ENCODE data around the gene BCAN.
A peak's percentile ranks its signal among the peaks of the same experiment; 100 is the strongest.
"Not testable (repeated sequence)": the region's sequence is repeated elsewhere in the genome, so short reads cannot be mapped to it uniquely, and the experiment has no call there.

The BCAN gene

GRCh38 chr1:156641761-156642264 lies at the start of gene BCAN:
Gene BCAN (plus strand): TSS chr1:156642117. CDS start chr1:156646055, 3,938 bp downstream.
- no peak for DNase-seq

GRCh38 chr1:156592158-156592909 lies 49.6 kb upstream of the BCAN start:
- DNase-seq = no peak

GRCh38 chr1:156592910-156593660 lies 48.8 kb upstream of the BCAN start:
- no peak for DNase-seq

GRCh38 chr1:156593661-156593989 lies 48.3 kb upstream of the BCAN start:
- DNase-seq = no peak

GRCh38 chr1:156594190-156594589 lies 47.7 kb upstream of the BCAN start:
- no peak for DNase-seq

GRCh38 chr1:156595016-156595415 lies 46.9 kb upstream of the BCAN start:
- no peak for DNase-seq

- no peak for DNase-seq
Measured at GRCh38 chr1:156596426-156596825, 45.5 kb upstream of the BCAN start.

GRCh38 chr1:156598125-156598524 lies 43.8 kb upstream of the BCAN start:
- no peak for DNase-seq

- no peak for DNase-seq
Measured at GRCh38 chr1:156598731-156599432, 43.0 kb upstream of the BCAN start.

- DNase-seq = no peak
Measured at GRCh38 chr1:156599811-156600210, 42.1 kb upstream of the BCAN start.

- DNase-seq = no peak
Measured at GRCh38 chr1:156600733-156601121, 41.2 kb upstream of the BCAN start.

- DNase-seq = peak; percentile 51
Measured at GRCh38 chr1:156601122-156601830, 40.6 kb upstream of the BCAN start, which contains the start of gene GPATCH4. Gene GPATCH4 (minus strand): TSS chr1:156601479.

GRCh38 chr1:156601892-156602291 lies 40.0 kb upstream of the BCAN start:
- no peak for DNase-seq

GRCh38 chr1:156602557-156602993 lies 39.3 kb upstream of the BCAN start:
- no peak for DNase-seq

GRCh38 chr1:156607344-156607743 lies 34.6 kb upstream of the BCAN start:
- not testable (repeated sequence) for DNase-seq

- no peak for DNase-seq
Measured at GRCh38 chr1:156608036-156608674, 33.8 kb upstream of the BCAN start.

GRCh38 chr1:156608981-156609380 lies 32.9 kb upstream of the BCAN start:
- DNase-seq = no peak

- not testable (repeated sequence) for DNase-seq
Measured at GRCh38 chr1:156610072-156610471, 31.8 kb upstream of the BCAN start.

- no peak for DNase-seq
Measured at GRCh38 chr1:156612666-156613065, 29.3 kb upstream of the BCAN start.

- no peak for DNase-seq
Measured at GRCh38 chr1:156615946-156616345, 26.0 kb upstream of the BCAN start.

GRCh38 chr1:156616463-156616862 lies 25.5 kb upstream of the BCAN start:
- DNase-seq = no peak
